Measurements from ENCODE around the gene GSDME. TPM values are rescaled to one million over a fixed set of nuclear protein-coding genes. Genes with fewer than 3 reads are reported as not detected.

GSDME gene
- polyA plus RNA-seq, 1 of the 3 experiments (the other 2 are of a cell fraction): 109 TPM

GRCh38 chr7:24731313-24731712, 26.0 kb downstream of the GSDME start:
- Histone ChIP-seq H3K79me2 (ENCODE audit: insufficient read depth) (peaks cover 27% of the 10 kb centered on the region; the same call in 1 of the 2 replicates), H3K9ac (no peak overlapping the region), H3K4me2 (no peak overlapping the region), H3K4me1 (ENCODE audit: control insufficient read depth in 1 of 2, insufficient read depth in 2 of 2, low read depth in 1 of 2, low read length in 1 of 2) (peaks cover 7 to 32% of the 10 kb centered on the region in 2 experiments; a peak in 2 of 4 replicates), H3K9me3 (peaks cover 4% of the 10 kb centered on the region; the same call in 1 of the 2 replicates), H3F3A (replicated peaks; ENCODE audit: insufficient read depth) (no peaks in the 10 kb centered on the region), H3K36me3 (replicated peaks in 1 of 2; ENCODE audit: control insufficient read depth in 1 of 2, insufficient read depth in 2 of 2, low read length in 1 of 2) (peaks cover 2 to 6% of the 10 kb centered on the region in 2 experiments), H3K27ac (ENCODE audit: low read depth in 2 of 2, low read length in 1 of 2) (no peak overlapping the region), H4K20me1 (ENCODE audit: insufficient read depth) (no peaks in the 10 kb centered on the region), H3K9me2 (no peaks in the 10 kb centered on the region), H2AFZ (ENCODE audit: low read depth) (no peak overlapping the region), H3K27me3 (ENCODE audit: insufficient read depth) (no peaks in the 10 kb centered on the region), H3K4me3 (ENCODE audit: low read depth in 2 of 2, low read length in 1 of 2) (no peak overlapping the region)
- ChIA-PET POLR2A (no interaction called here), CTCF (interaction anchor here (0.9 to 1.4 kb wide), 4 partner anchors 9 to 363 kb away, joined by 3 to 7 read pairs (median 4); no protein-coding TSS in a partner anchor)
- TF ChIP-seq FOSL2 (IDR thresholded peaks at IDR 0.05; ENCODE audit: borderline replicate concordance, low read depth) (no peak), EZH2phosphoT487 (IDR thresholded peaks at IDR 0.05; ENCODE audit: borderline replicate concordance, low read depth) (no peak), USF2 (IDR thresholded peaks at IDR 0.05; ENCODE audit: borderline replicate concordance, low read depth, low read length) (no peak), MXI1 (IDR thresholded peaks at IDR 0.05; ENCODE audit: low read depth, low read length) (no peak), RXRA (IDR thresholded peaks at IDR 0.05; ENCODE audit: borderline replicate concordance, low read depth) (no peak), REST (IDR thresholded peaks at IDR 0.05; ENCODE audit: low read depth, low read length) (no peak), FOXM1 (IDR thresholded peaks at IDR 0.05; ENCODE audit: low read depth) (no peak), CHD2 (IDR thresholded peaks at IDR 0.05; ENCODE audit: low read length, partially characterized antibody) (no peak), NFIC (IDR thresholded peaks at IDR 0.05; ENCODE audit: borderline replicate concordance) (no peak), GABPA (IDR thresholded peaks at IDR 0.05; ENCODE audit: low read depth) (no peak), YY1 (IDR thresholded peaks at IDR 0.05; ENCODE audit: low read depth) (no peak), SIN3A (IDR thresholded peaks at IDR 0.05; ENCODE audit: borderline replicate concordance, low read depth, low read length) (no peak), JUND (IDR thresholded peaks at IDR 0.05) (no peak), TCF12 (IDR thresholded peaks at IDR 0.05) (no peak), MEF2A (IDR thresholded peaks at IDR 0.05; ENCODE audit: borderline replicate concordance, low read depth) (no peak), FOXJ3 (CRISPR knock-in tag; IDR thresholded peaks at IDR 0.05) (no peak), POLR2AphosphoS5 (IDR thresholded peaks at IDR 0.05; ENCODE audit: low read depth, low read length) (no peak)
- WGBS (ENCODE audit: low lambda C conversion rate): 89% methylated on average over 13 of the region's 13 CpGs
- DNase-seq: no peak
